Suprapubic skin (tissue), 4 donors: ENCODE measurements around the gene TLNRD1. TPM values are rescaled to one million over a fixed set of nuclear protein-coding genes. Genes with fewer than 3 reads are reported as not detected.

ENCODE experiments used
- DNase-seq, 2 donors: peaks; one replicate each; pipeline ENCODE4 v3.0.0-alpha.2; 2019; ENCODE audit warnings: low spot score in 2 of 2
- H3K27ac ChIP-seq: fragments of 200-600 bp; sonication (generic); one replicate; pipeline ENCODE4 v1.5.1; 2019
- H3K27me3 ChIP-seq: fragments of 200-600 bp; sonication (generic); one replicate; pipeline ENCODE4 v1.5.1; 2019
- H3K36me3 ChIP-seq: fragments of 200-600 bp; sonication (generic); one replicate; pipeline ENCODE4 v1.5.1; 2019
- H3K4me1 ChIP-seq: fragments of 200-600 bp; sonication (generic); one replicate; pipeline ENCODE4 v1.5.1; 2019
- H3K4me3 ChIP-seq: fragments of 200-600 bp; sonication (generic); one replicate; pipeline ENCODE4 v1.5.1; 2019; ENCODE audit warnings: mild to moderate bottlenecking
- H3K9me3 ChIP-seq: fragments of 200-600 bp; sonication (generic); one replicate; pipeline ENCODE4 v1.5.1; 2019
- EP300 ChIP-seq: sonication (generic); formaldehyde crosslinking; IDR thresholded peaks from one replicate; pipeline ENCODE4 v1.6.1; 2017; ENCODE audit warnings: antibody characterized with exemption
- POLR2A ChIP-seq, 2 donors: fragments of 450-650 bp; IDR thresholded peaks; one replicate each; pipeline ENCODE4 v1.6.1; 2017; ENCODE audit warnings: antibody characterized with exemption in 2 of 2, mild to moderate bottlenecking in 2 of 2, moderate library complexity in 2 of 2
- POLR2AphosphoS5 ChIP-seq, 3 donors: sonication (generic); formaldehyde crosslinking; IDR thresholded peaks; one replicate each; pipeline ENCODE4 v1.6.1; 2017; ENCODE audit warnings: antibody characterized with exemption in 3 of 3
- WGBS: methylation state at CpG from one replicate; pipeline ENCODE4 v1.1.5; 2018; 5-methylcytosine and 5-hydroxymethylcytosine counted together
- total RNA-seq, 4 donors: library from RNA; depleted of rRNA; stranded (reverse); fragments of >200 nt; gene quantifications; one replicate each; pipeline ENCODE4 v1.1.0, GENCODE V29; 2016
- TF ChIP-seq, protein P1 (sequence below), 2 donors: fragments of 200-600 bp in 1 of 2; fragments of 450-650 bp in 1 of 2; sonication (generic) in 1 of 2; IDR thresholded peaks; one replicate each; pipeline ENCODE4 v1.5.1; 2016 to 2019; ENCODE audit warnings: antibody characterized with exemption in 2 of 2, mild to moderate bottlenecking in 1 of 2, moderate library complexity in 1 of 2

TLNRD1 gene
- total RNA-seq, 4 donors from 2014 or later: 9.4 to 16.6 (median 11.5) TPM

DNA sequence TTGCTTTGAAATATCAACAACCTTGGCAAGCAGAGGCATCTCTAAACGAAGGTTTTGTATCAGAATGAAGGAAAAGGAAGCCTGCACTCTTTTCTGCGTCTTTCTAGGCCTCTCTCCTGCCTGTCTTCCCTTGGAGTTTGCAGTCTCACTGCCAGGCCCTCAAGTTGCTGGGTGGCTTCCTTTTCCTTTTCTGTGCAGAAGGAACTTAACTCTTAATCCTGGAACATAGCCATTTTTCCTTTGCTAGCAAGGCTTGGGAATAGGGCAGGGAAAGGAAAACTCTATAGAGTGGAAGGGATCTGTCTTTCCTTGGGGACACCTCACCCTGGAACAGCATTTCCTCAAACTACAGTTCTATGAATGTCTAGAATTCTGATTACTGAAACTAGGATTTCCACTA, 32.8 kb downstream of the TLNRD1 start:
- Histone ChIP-seq H3K4me1 (peaks cover 19% of the 10 kb centered on the region), H3K27ac (no peak overlapping the region), H3K27me3 (no peaks in the 10 kb centered on the region), H3K4me3 (no peak overlapping the region), H3K9me3 (no peaks in the 10 kb centered on the region), H3K36me3 (no peaks in the 10 kb centered on the region)
- no peak for TF ChIP-seq EP300
- TF ChIP-seq, protein P1, sequence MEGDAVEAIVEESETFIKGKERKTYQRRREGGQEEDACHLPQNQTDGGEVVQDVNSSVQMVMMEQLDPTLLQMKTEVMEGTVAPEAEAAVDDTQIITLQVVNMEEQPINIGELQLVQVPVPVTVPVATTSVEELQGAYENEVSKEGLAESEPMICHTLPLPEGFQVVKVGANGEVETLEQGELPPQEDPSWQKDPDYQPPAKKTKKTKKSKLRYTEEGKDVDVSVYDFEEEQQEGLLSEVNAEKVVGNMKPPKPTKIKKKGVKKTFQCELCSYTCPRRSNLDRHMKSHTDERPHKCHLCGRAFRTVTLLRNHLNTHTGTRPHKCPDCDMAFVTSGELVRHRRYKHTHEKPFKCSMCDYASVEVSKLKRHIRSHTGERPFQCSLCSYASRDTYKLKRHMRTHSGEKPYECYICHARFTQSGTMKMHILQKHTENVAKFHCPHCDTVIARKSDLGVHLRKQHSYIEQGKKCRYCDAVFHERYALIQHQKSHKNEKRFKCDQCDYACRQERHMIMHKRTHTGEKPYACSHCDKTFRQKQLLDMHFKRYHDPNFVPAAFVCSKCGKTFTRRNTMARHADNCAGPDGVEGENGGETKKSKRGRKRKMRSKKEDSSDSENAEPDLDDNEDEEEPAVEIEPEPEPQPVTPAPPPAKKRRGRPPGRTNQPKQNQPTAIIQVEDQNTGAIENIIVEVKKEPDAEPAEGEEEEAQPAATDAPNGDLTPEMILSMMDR (IDR thresholded peaks at IDR 0.05): no peak
- no peak for TF ChIP-seq POLR2A (IDR thresholded peaks at IDR 0.05)
- no peak for TF ChIP-seq POLR2AphosphoS5 (IDR thresholded peaks at IDR 0.05)
- 24% methylated on average over 2 of the region's 2 CpGs for WGBS
- no peak for DNase-seq

DNA sequence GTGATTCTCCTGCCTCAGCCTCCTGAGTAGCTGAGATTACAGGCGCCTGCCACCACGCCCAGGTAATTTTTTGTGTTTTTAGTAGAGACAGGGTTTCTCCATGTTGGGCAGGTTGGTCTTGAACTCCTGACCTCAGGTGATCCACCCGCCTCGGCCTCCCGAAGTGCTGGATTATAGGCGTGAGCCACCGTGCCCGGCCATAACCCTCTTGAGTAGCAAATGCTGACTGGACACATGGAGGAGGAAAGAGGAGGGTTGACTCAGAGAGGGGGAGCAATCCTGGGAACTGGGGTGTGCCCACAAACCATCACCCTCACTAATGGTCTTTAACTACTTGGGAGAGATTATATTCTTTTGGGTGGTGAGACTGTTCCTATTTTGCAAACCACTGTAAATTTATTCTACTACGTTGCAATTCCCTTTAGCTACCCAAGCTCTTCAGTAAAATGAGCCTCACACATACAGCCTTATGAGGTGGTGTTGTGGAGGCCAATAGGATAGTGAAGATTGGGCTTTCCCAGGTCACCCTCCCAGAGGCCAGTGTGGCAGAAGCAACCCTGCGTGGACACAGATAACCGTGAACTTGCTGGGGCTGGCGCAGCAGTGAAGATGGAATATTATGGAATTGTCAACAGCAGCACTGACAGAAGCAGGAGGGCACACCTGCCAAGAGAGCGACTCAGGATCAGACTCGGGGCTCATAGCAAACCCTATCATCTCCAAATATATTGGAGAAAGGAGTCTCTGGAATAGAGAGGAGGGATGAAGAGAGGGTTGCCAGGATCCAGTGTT, 37.4 kb downstream of the TLNRD1 start:
- H3K4me3 ChIP-seq: no peak overlapping the region
- H3K36me3 ChIP-seq: no peaks in the 10 kb centered on the region
- peaks cover 16% of the 10 kb centered on the region for H3K4me1 ChIP-seq
- TF ChIP-seq EP300 (no peak), POLR2AphosphoS5 (IDR thresholded peaks at IDR 0.05) (no peak), POLR2A (IDR thresholded peaks at IDR 0.05) (no peak)
- TF ChIP-seq, protein P1 (IDR thresholded peaks at IDR 0.05): no peak
- no peak for DNase-seq
- no peaks in the 10 kb centered on the region for H3K27me3 ChIP-seq
- H3K27ac ChIP-seq: no peak overlapping the region
- no peaks in the 10 kb centered on the region for H3K9me3 ChIP-seq
- WGBS: 92% methylated on average over 14 of the region's 14 CpGs

DNA sequence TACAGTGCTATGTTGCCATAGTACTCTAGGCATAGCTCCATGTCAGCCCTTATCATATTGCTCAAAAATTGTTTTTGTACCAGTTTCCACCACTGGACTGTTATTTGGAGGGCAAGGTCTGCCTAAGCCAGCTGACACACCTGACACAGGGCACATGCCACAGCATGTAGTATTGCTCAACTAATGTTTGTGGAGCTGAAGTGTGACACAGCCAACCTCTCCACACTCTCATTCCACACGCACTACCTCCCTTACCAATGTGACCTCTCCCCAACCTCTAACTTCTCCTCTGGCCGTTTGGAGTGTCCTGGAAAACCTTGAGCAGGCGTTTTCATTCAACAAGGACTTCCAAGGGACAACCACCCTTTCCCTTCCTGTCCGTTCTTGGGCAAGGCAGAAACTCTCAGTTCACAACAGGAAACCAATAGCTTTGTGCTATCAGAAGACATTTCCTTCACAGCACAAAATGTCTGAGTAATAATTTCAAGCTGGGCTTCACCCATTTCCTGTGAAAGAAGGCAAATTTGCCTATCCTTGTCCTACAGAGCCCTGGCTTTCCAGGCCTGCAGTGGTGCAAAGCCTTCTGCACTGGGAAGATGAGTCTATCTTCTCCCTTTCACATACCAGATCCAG, 38.4 kb downstream of the TLNRD1 start:
- Histone ChIP-seq H3K4me3 (no peak overlapping the region), H3K27me3 (no peaks in the 10 kb centered on the region), H3K9me3 (no peaks in the 10 kb centered on the region), H3K4me1 (peaks cover 11% of the 10 kb centered on the region), H3K36me3 (no peaks in the 10 kb centered on the region), H3K27ac (no peak overlapping the region)
- 37% methylated on average over 4 of the region's 4 CpGs for WGBS
- TF ChIP-seq EP300 (no peak), POLR2AphosphoS5 (IDR thresholded peaks at IDR 0.05) (no peak), POLR2A (IDR thresholded peaks at IDR 0.05) (no peak)
- TF ChIP-seq, protein P1 (IDR thresholded peaks at IDR 0.05): no peak
- DNase-seq: no peak

DNA sequence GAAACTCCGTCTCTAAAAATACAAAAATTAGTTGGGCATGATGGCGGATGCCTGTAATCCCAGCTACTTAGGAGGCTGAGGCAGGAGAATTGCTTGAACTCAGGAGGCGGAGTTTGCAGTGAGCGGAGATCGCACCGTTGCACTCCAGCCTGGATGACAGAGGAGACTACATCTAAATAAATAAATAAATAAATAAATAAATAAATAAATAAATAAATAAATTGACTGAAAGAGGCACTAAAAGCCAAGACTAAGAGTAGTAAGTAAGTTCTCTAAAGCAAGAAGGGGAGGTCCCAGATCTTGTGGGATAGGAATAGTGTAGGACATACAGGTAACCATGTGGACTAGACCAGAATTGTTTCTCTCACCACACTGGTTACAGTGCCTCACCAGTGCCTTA, 40.0 kb downstream of the TLNRD1 start:
- Histone ChIP-seq H3K4me3 (no peak overlapping the region), H3K27ac (no peak overlapping the region), H3K9me3 (no peaks in the 10 kb centered on the region), H3K4me1 (peaks cover 11% of the 10 kb centered on the region), H3K27me3 (no peaks in the 10 kb centered on the region), H3K36me3 (no peaks in the 10 kb centered on the region)
- 95% methylated on average over 6 of the region's 6 CpGs for WGBS
- no peak for TF ChIP-seq POLR2A (IDR thresholded peaks at IDR 0.05)
- TF ChIP-seq EP300: no peak
- TF ChIP-seq, protein P1 (IDR thresholded peaks at IDR 0.05): no peak
- no peak for TF ChIP-seq POLR2AphosphoS5 (IDR thresholded peaks at IDR 0.05)
- no peak for DNase-seq

DNA sequence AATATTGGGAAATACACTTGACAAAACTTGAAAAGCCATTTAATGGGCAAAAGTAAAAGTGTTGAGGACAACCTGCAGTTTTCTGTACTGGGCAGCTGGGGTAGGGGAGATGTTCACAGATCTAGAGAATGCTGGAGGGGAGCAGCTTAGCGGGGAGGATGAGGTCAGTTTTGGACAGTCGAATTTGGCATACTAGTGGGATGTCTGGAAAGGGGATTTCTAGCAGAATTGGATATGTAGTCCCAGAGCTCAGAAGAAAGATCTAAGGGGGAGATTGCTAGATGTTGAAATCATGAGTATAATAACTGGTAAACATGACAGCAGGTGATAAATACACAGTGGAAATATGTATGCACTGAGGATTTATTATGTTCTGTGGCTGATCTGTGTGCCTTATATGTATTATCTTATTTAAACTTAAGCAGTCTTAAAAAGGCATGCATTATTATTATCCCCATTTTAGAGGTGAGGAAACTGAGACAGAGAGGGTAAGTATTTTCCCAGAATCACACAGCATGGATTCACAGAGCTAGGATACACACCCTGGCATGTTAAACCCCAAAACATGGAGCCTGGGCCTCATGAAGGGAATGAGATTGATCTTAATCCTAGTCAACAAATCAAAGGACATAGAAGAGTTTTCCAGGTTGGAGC, 42.7 kb downstream of the TLNRD1 start:
- no peak overlapping the region for H3K4me3 ChIP-seq
- 92% methylated on average over 2 of the region's 2 CpGs for WGBS
- TF ChIP-seq, protein P1 (IDR thresholded peaks at IDR 0.05): no peak
- TF ChIP-seq POLR2A (IDR thresholded peaks at IDR 0.05) (no peak), EP300 (no peak), POLR2AphosphoS5 (IDR thresholded peaks at IDR 0.05) (no peak)
- no peak for DNase-seq
- H3K36me3 ChIP-seq: no peaks in the 10 kb centered on the region
- no peak overlapping the region for H3K27ac ChIP-seq
- no peaks in the 10 kb centered on the region for H3K27me3 ChIP-seq
- peaks cover 10% of the 10 kb centered on the region for H3K4me1 ChIP-seq
- no peaks in the 10 kb centered on the region for H3K9me3 ChIP-seq
